Right ventricle myocardium superior (tissue), 1 donor: ENCODE measurements around the gene NPC1. TPM values are rescaled to one million over a fixed set of nuclear protein-coding genes. Genes with fewer than 3 reads are reported as not detected.
"Not testable (repeated sequence)": the region's sequence is repeated elsewhere in the genome, so short reads cannot be mapped to it uniquely, and the experiment has no call there.

ENCODE experiments used
- ATAC-seq: fragments of 200-7000 bp; cut with Tn5 transposase; one replicate; pipeline ENCODE4 v1.9.1; 2020; ENCODE audit warnings: mild to moderate bottlenecking; ENCODE audit not compliant: poor library complexity
- DNase-seq: peaks from one replicate; pipeline ENCODE4 v3.0.0-alpha.2; 2020
- intact Hi-C: fragments of 100-400 bp; cut with DNase I; formaldehyde crosslinking; loops from one replicate; pipeline ENCODE4 v1.11.2; 2022
- total RNA-seq: library from RNA; stranded (reverse); fragmentation: NEBNext Ultra II Directional; extraction: Animal tissue kit (Norgen Biotek cat#: 25700); gene quantifications from one replicate; pipeline ENCODE4 v1.2.1, GENCODE V29; 2021
- donor health status: DM: no; HTN: yes; CAD: no; lungs with severe emphysema.

Gene NPC1
- total RNA-seq, 1 donor from 2014 or later, result 9.8 TPM

- ATAC-seq, result no peak
- intact Hi-C loops, result no loop called here
- DNase-seq, result no peak
Observed at GRCh38 chr18:23580677-23581367, 5.5 kb downstream of the NPC1 start.

GRCh38 chr18:23578891-23579653 lies 7.2 kb downstream of the NPC1 start:
- intact Hi-C loops, result no loop called here
- ATAC-seq, result peak; percentile 40
- no peak for DNase-seq

- ATAC-seq (no peak), DNase-seq (no peak)
- intact Hi-C loops, result no loop called here
Observed at GRCh38 chr18:23578067-23578701, 8.1 kb downstream of the NPC1 start.

DNA sequence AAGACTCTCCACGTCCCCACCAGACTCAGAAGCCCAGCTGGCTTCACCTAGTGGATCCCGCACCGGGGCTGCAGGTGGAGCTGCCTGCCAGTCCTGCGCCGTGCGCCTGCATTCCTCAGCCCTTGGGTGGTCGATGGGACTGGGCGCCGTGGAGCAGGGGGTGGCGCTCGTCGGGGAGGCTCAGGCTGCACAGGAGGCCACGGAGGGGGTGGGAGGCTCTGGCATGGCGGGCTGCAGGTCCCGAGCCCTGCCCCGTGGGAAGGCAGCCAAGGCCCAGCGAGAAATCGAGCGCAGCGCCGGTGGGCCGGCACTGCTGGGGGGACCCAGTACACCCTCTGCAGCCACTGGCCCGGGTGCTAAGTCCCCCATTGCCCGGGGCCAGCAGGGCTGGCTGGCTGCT lies 8.8 kb downstream of the NPC1 start:
- ATAC-seq, DNase-seq, intact Hi-C loops: not testable (repeated sequence)

DNA sequence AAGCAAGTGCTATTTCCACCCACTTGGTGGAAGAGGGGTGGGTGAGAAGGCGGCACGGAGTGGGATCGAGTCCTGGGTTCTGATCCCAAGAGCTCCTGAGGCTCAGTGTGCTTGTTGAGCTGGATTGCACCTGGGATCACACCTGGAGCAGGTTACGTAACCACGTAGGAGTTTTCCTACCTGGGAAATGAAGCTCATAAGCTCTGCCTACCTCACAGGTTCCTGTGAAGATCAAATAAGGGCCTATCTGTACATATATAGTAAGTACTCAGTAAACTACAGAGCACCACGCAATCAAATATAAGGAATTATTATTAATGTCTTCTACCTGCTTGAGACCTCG lies 11.0 kb downstream of the NPC1 start:
- DNase-seq (no peak), ATAC-seq (no peak)
- intact Hi-C loops, result no loop called here

DNA sequence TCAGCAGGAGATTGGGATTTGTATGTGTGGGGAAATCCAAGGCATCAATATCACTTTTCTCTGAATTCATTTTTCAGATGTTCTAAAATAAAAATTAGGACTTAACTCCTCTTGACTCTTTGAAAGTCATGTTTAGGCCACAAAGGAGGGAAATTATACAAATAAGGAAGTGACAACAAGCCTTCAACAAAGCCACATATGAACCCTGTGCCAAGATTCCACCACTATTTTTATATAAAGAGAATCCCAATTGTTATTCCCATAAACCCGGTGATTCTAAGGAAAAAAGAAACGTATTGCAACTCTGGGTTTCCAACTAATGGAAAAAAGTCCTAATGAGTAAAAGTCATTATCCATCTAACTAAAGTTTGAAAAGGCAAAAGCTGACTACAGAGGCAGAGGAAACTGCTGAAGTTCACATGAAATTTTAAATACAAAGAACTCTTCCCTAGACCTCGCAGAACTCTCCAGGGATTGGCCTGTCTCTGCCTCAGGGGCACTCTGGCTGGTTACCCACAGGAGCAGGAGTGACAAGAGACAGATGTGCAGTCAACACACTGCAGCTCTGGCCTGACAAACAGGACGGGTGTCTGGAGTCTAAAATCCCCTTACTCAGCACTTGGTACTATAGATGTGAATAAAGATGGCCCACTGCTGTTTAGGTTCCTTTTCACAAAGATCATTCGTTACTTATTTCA lies 11.5 kb downstream of the NPC1 start:
- DNase-seq (no peak), ATAC-seq (no peak)
- intact Hi-C loops, result no loop called here

GRCh38 chr18:23573626-23574431 lies 12.5 kb downstream of the NPC1 start:
- DNase-seq, result no peak
- no peak for ATAC-seq
- intact Hi-C loops, result no loop called here

GRCh38 chr18:23573020-23573419 lies 13.3 kb downstream of the NPC1 start:
- intact Hi-C loops, result no loop called here
- ATAC-seq (peak; percentile 45), DNase-seq (no peak)

GRCh38 chr18:23572570-23572969 lies 13.7 kb downstream of the NPC1 start:
- intact Hi-C loops, result no loop called here
- no peak for DNase-seq
- no peak for ATAC-seq

- no peak for ATAC-seq
- intact Hi-C loops, result no loop called here
- no peak for DNase-seq
Observed at GRCh38 chr18:23572012-23572411, 14.3 kb downstream of the NPC1 start.

GRCh38 chr18:23570912-23571504 lies 15.3 kb downstream of the NPC1 start:
- intact Hi-C loops, result no loop called here
- ATAC-seq, result no peak
- DNase-seq, result no peak

GRCh38 chr18:23569299-23570063 lies 16.8 kb downstream of the NPC1 start:
- intact Hi-C loops, result no loop called here
- no peak for ATAC-seq
- no peak for DNase-seq

DNA sequence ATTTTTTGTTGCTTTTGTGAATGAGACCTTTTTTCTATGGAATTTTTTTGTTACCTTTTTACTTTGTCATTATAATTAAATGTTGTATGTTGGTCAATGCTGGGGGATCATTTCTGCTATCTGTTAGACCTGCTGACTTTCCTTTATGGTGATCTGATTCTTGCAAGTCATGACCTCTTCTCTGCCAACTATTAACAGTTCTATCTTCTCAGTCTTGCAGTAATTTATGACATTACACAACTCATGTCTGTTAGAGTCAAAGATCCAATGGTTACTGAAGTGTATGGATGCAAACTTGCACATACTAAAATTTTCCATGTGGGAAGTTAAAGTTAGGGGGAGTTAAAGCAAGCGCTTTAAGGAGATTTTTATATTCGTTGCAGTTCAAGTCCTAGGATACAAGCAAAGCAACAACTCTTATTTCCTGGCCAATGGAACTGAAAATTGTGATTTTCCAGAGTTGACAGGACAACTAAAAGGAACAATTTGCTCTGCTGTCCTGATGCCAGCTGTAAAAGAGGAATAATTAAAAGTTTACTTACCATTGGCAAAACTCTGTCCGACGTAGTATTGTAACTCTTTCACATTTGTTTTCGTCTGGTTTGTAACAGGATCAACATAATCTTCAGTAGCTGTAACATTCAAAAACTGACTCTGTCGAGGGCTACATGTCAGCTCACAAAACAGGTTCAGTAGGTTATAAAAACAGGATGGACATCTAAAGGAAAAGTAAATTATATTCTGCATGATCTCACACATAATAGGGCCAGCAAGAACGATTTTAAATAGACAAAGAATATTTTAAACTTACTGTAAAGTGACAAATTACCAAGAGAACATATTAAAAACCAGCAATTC lies 17.8 kb downstream of the NPC1 start:
- intact Hi-C loops, result no loop called here
- ATAC-seq (no peak), DNase-seq (no peak)

DNA sequence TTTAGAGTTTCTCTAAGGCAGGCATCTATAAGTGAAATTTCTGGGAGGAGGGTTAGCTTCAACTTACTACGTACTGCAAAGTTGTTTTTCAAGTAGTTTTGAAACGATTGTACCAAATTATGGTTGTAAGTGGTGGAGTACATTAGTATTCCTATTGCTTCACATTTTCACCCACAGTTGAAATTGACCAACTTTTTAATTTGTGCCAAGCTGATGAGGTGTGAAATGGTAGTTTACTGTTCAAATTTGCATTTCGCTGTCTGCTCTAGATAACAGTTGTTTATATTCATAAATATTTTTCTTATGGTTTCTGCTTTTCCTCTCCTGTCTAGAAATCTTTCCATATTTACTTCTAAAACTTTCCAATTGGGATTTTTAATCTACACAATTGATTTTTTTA lies 18.6 kb downstream of the NPC1 start:
- ATAC-seq (no peak), DNase-seq (no peak)
- intact Hi-C loops, result no loop called here

DNA sequence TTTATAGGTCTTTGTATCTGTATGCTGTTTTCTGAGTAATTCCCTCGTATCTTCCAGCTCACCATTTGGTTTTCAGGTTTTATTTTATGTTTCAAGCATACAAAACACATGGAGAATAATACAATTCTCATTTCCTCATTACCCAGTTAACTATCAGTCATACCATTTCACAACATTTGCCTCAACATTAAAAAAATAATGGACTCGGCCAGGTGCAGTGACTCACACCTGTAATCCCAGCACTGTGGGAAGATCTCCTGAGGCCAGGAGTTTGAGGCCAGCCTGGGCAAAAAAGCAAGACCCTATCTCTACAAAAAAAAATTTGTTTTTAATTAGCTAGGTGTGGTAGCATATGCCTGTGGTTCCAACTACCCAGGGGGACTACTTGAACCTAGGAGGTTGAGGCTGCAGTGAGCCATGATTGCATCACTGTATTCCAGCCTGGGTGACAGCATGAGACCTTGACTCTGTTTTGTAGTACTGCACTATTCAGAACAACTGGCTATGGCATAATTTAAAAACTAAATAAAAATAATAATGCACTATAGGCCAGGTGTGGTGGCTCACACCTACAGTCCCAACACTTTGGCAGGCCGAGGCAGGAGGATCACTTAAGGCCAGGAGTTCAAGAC lies 20.3 kb downstream of the NPC1 start:
- DNase-seq, result no peak
- ATAC-seq, result no peak
- intact Hi-C loops, result no loop called here

- intact Hi-C loops, result no loop called here
- ATAC-seq (no peak), DNase-seq (no peak)
Observed at GRCh38 chr18:23563377-23564043, 22.8 kb downstream of the NPC1 start.
